SK-N-SH (cell line): ENCODE data around the gene CREB3. TPM values are rescaled to one million over a fixed set of nuclear protein-coding genes. Genes with fewer than 3 reads are reported as not detected.

Source experiments
- CTCF ChIA-PET: fragments of 300-600, 350-600 bp; formaldehyde crosslinking; extraction: SDS; loops from one replicate; lab custom pipeline; 2021; lab: Yijun Ruan, JAX
- POLR2A ChIA-PET: fragments of 350-600 bp; sonication (Branson Sonifier 250); formaldehyde crosslinking; extraction: SDS; loops from one replicate; lab custom pipeline; 2020; ENCODE audit warnings: antibody characterized with exemption, inconsistent platforms; lab: Yijun Ruan, JAX
- DNase-seq: peaks from one replicate; pipeline ENCODE4 v3.0.0; 2012
- H2AFZ ChIP-seq: fragments of 200-600 bp; sonication (generic); 2 replicates; pipeline ENCODE4 v1.8.1; 2016; ENCODE audit warnings: antibody characterized with exemption, mild to moderate bottlenecking, low read depth
- H3F3A ChIP-seq: fragments of 200-600 bp; sonication (generic); replicated peaks from 2 replicates; pipeline ENCODE3; 2016; ENCODE audit warnings: antibody characterized with exemption, mild to moderate bottlenecking; ENCODE audit not compliant: insufficient read depth
- H3K27ac ChIP-seq, 2 experiments: fragments of 200-500 bp in 1 of 2; fragments of 200-600 bp in 1 of 2; sonication (Bioruptor generic) in 1 of 2; sonication (generic), shearing (Covaris generic) in 1 of 2; 2 replicates each; pipeline versions ENCODE4 v1.5.1 to v1.6.1; 2014 to 2016; ENCODE audit warnings: low read depth in 2 of 2, inconsistent platforms in 1 of 2, low read length in 1 of 2, mild to moderate bottlenecking in 1 of 2, mixed read lengths in 1 of 2
- H3K27me3 ChIP-seq: fragments of 200-600 bp; sonication (generic), shearing (Covaris generic); 2 replicates; pipeline ENCODE4 v1.6.1; 2016; ENCODE audit warnings: mixed run types; ENCODE audit not compliant: insufficient read depth
- H3K36me3 ChIP-seq, 2 experiments: fragments of 200-500 bp in 1 of 2; fragments of 200-600 bp in 1 of 2; sonication (Bioruptor generic) in 1 of 2; sonication (generic) in 1 of 2; replicated peaks in 1 of 2; 2 replicates each; pipeline versions ENCODE3 to v1.5.1; 2014 to 2016; ENCODE audit warnings: low read length in 1 of 2, mild to moderate bottlenecking in 1 of 2; ENCODE audit not compliant: insufficient read depth in 2 of 2, control insufficient read depth in 1 of 2
- H3K4me1 ChIP-seq, 2 experiments: fragments of 200-500 bp in 1 of 2; fragments of 200-600 bp in 1 of 2; sonication (Bioruptor generic) in 1 of 2; sonication (generic), shearing (Covaris generic) in 1 of 2; 2 replicates each; pipeline versions ENCODE4 v1.5.1 to v1.6.1; 2014 to 2016; ENCODE audit warnings: low read depth in 1 of 2, low read length in 1 of 2, mixed run types in 1 of 2; ENCODE audit not compliant: insufficient read depth in 2 of 2, control insufficient read depth in 1 of 2
- H3K4me2 ChIP-seq: fragments of 200-600 bp; sonication (generic), shearing (Covaris generic); 2 replicates; pipeline ENCODE4 v1.6.1; 2017; ENCODE audit warnings: mixed run types
- H3K4me3 ChIP-seq, 2 experiments: fragments of 200-500 bp in 1 of 2; fragments of 200-600 bp in 1 of 2; sonication (Bioruptor generic) in 1 of 2; sonication (generic), shearing (Covaris generic) in 1 of 2; 2 replicates each; pipeline versions ENCODE4 v1.5.1 to v1.8.1; 2014 to 2016; ENCODE audit warnings: low read depth in 2 of 2, inconsistent platforms in 1 of 2, low read length in 1 of 2, mild to moderate bottlenecking in 1 of 2, mixed read lengths in 1 of 2, moderate library complexity in 1 of 2
- H3K79me2 ChIP-seq: fragments of 200-600 bp; sonication (generic); 2 replicates; pipeline ENCODE4 v1.8.1; 2017; ENCODE audit warnings: mild to moderate bottlenecking; ENCODE audit not compliant: insufficient read depth
- H3K9ac ChIP-seq: fragments of 200-600 bp; sonication (generic); 2 replicates; pipeline ENCODE4 v1.6.1; 2017; ENCODE audit warnings: mixed run types
- H3K9me2 ChIP-seq: fragments of 200-600 bp; sonication (generic); 2 replicates; pipeline ENCODE4 v1.6.1; 2017; ENCODE audit warnings: mixed run types
- H3K9me3 ChIP-seq: fragments of 200-600 bp; sonication (generic); 2 replicates; pipeline ENCODE4 v1.6.1; 2017; ENCODE audit warnings: mixed run types, mild to moderate bottlenecking, moderate library complexity
- H4K20me1 ChIP-seq: fragments of 200-600 bp; sonication (generic); 2 replicates; pipeline ENCODE4 v1.6.1; 2017; ENCODE audit warnings: mild to moderate bottlenecking, mixed run types; ENCODE audit not compliant: insufficient read depth
- CHD2 ChIP-seq: fragments of 150-350 bp; IDR thresholded peaks from 2 replicates; pipeline ENCODE4 v1.6.1; 2018; ENCODE audit warnings: low read length; ENCODE audit not compliant: partially characterized antibody
- ELF1 ChIP-seq: IDR thresholded peaks from 2 replicates; pipeline ENCODE4 v1.4.0; 2012
- EP300 ChIP-seq, 2 experiments: IDR thresholded peaks; 2 replicates each; pipeline versions ENCODE4 v1.4.0 to v1.6.1; 2012; ENCODE audit warnings: borderline replicate concordance in 1 of 2, low read depth in 1 of 2, low read length in 1 of 2
- EZH2phosphoT487 ChIP-seq: fragments of 200-600 bp; sonication (generic); IDR thresholded peaks from 2 replicates; pipeline ENCODE4 v1.6.1; 2017; ENCODE audit warnings: low read depth, mixed run types, mild to moderate bottlenecking, antibody characterized with exemption, moderate library complexity, borderline replicate concordance
- GABPA ChIP-seq: IDR thresholded peaks from 2 replicates; pipeline ENCODE4 v1.4.0; 2012; ENCODE audit warnings: low read depth, mild to moderate bottlenecking
- GATA2 ChIP-seq: sonication (generic); formaldehyde crosslinking; IDR thresholded peaks from 2 replicates; pipeline ENCODE4 v1.5.0; 2020; ENCODE audit warnings: mild to moderate bottlenecking, missing genetic modification reagents
- JUND ChIP-seq: IDR thresholded peaks from 2 replicates; pipeline ENCODE4 v1.4.0; 2012
- MEF2A ChIP-seq: IDR thresholded peaks from 2 replicates; pipeline ENCODE4 v1.4.0; 2012; ENCODE audit warnings: low read depth, borderline replicate concordance
- MXI1 ChIP-seq: IDR thresholded peaks from 2 replicates; pipeline ENCODE4 v1.6.1; 2012; ENCODE audit warnings: mild to moderate bottlenecking, low read depth, low read length, improper control_type of control experiment
- NFIC ChIP-seq: IDR thresholded peaks from 2 replicates; pipeline ENCODE4 v1.4.0; 2012; ENCODE audit warnings: borderline replicate concordance
- NRF1 ChIP-seq: IDR thresholded peaks from 2 replicates; pipeline ENCODE4 v1.6.1; 2012; ENCODE audit warnings: low read depth, mild to moderate bottlenecking, low read length
- POLR2AphosphoS5 ChIP-seq: IDR thresholded peaks from 2 replicates; pipeline ENCODE4 v1.6.1; 2012; ENCODE audit warnings: low read depth, low read length
- RCOR1 ChIP-seq: fragments of 150-350 bp; IDR thresholded peaks from 2 replicates; pipeline ENCODE4 v1.6.1; 2017; ENCODE audit warnings: antibody characterized with exemption, low read length
- RXRA ChIP-seq: IDR thresholded peaks from 2 replicates; pipeline ENCODE4 v1.4.0; 2012; ENCODE audit warnings: low read depth, mild to moderate bottlenecking, borderline replicate concordance
- TAF1 ChIP-seq: IDR thresholded peaks from 2 replicates; pipeline ENCODE4 v1.6.1; 2012; ENCODE audit warnings: low read depth, mild to moderate bottlenecking, low read length, moderate library complexity, borderline replicate concordance
- TCF12 ChIP-seq: IDR thresholded peaks from 2 replicates; pipeline ENCODE4 v1.4.0; 2012
- TEAD4 ChIP-seq: IDR thresholded peaks from 2 replicates; pipeline ENCODE4 v1.4.0; 2012; ENCODE audit warnings: mild to moderate bottlenecking, borderline replicate concordance; ENCODE audit not compliant: insufficient read depth
- YY1 ChIP-seq: IDR thresholded peaks from 2 replicates; pipeline ENCODE4 v1.4.0; 2012; ENCODE audit warnings: low read depth, mild to moderate bottlenecking
- whole genome bisulfite sequencing: methylation state at CpG from one replicate; pipeline ENCODE4 v1.1.6; 2017; ENCODE audit warnings: low lambda C conversion rate; 5-methylcytosine and 5-hydroxymethylcytosine counted together
- polyA plus RNA-seq, 3 experiments: library from polyadenylated mRNA; depleted of rRNA; stranded (reverse); fragments of >200 nt; gene quantifications; 2 replicates each; pipeline ENCODE4 v1.2.3, GENCODE V29; 2012
- TF ChIP-seq, protein P1 (sequence below): fragments of 200-600 bp; sonication (generic); IDR thresholded peaks from 2 replicates; pipeline ENCODE4 v1.6.1; 2017; ENCODE audit warnings: antibody characterized with exemption, mild to moderate bottlenecking, moderate library complexity
- TF ChIP-seq, protein P2 (sequence below): IDR thresholded peaks from 2 replicates; pipeline ENCODE4 v1.4.0; 2012; ENCODE audit warnings: low read depth
- TF ChIP-seq, protein P3 (sequence below): fragments of 150-350 bp; IDR thresholded peaks from 2 replicates; pipeline ENCODE4 v1.6.1; 2016; ENCODE audit warnings: mild to moderate bottlenecking, low read depth, low read length
- TF ChIP-seq, protein P4 (sequence below): fragments of 150-350 bp; IDR thresholded peaks from 2 replicates; pipeline ENCODE4 v1.6.1; 2017; ENCODE audit warnings: antibody characterized with exemption, low read length, low read depth, borderline replicate concordance
- TF ChIP-seq, protein P5 (sequence below): IDR thresholded peaks from 2 replicates; pipeline ENCODE4 v1.6.1; 2012; ENCODE audit warnings: mild to moderate bottlenecking, low read depth, low read length, moderate library complexity

The CREB3 gene
- polyA plus RNA-seq, 1 of the 3 experiments (the other 2 are of a cell fraction), result 38.6 TPM

DNA sequence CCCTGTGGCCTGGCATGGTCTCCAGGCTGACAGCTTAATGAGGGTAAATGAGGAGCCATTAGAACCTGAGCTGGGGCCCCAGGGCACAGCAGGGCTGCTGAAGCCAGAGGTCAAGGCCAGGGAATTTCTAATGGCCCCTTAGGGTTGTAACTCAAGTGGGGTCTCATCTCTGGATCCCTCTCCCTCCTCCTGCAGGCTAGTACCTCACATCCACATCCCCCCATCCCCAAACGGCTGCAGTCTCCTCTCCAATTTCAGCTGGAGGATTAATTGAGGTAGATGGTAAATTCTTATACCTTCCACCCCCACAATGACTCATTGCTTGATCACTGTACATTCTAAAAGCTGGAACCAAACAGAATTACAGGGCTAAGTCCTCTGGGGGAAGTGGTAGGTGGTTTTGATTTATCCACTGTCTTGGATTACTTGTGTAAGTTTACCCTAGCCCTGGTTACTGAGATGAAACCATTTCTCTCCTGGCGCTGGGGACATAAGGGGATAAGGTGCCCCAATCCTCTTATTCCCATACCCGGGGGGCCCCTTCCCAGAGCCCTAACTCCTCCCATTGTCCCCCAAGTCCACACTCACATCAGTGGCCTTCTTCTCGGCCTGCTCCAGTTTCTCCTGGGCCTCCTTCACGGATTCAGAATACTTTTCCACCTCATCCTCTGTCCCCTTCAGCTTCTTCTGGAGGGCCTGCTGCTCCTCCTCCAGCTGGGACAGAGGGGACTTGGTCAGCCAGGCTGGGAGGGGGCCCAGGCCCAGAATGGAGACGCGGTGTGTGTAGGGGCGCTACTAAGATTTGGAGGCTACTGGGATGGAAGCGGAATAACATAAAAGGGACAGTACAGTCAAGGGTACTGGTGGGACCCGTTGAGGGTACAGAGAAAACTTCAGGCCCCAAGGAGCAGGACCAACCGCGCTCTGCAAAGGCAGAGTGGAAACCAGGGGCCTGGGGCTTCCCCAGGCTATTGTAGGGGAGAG lies 43.6 kb upstream of the CREB3 start:
- H3K4me1 ChIP-seq, result peaks cover 19 to 34% of the 10 kb centered on the region in 2 experiments; a peak in 3 of 4 replicates
- no peaks in the 10 kb centered on the region for H3K9me2 ChIP-seq
- H3K27me3 ChIP-seq, result no peaks in the 10 kb centered on the region
- peaks cover 47% of the 10 kb centered on the region for H3F3A ChIP-seq
- H4K20me1 ChIP-seq, result peaks cover 50% of the 10 kb centered on the region
- H3K9me3 ChIP-seq, result no peaks in the 10 kb centered on the region
- H3K4me3 ChIP-seq, result peak overlapping the region; percentile 62 to 73
- ChIA-PET CTCF (interaction anchor here (0.7 to 2.3 kb wide), 10 partner anchors 8 to 102 kb away, joined by 3 to 26 read pairs (median 3); partner anchors contain the start of genes CCDC107 and RMRP), POLR2A (no interaction called here)
- H3K79me2 ChIP-seq, result peaks cover 47% of the 10 kb centered on the region
- DNase-seq, result no peak
- peak overlapping the region; percentile 93 to 96 for H3K27ac ChIP-seq
- H3K36me3 ChIP-seq, result peaks cover 14 to 20% of the 10 kb centered on the region in 2 experiments
- peak overlapping the region; percentile 95 for H3K9ac ChIP-seq
- peak overlapping the region; percentile 91 for H3K4me2 ChIP-seq
- 43% methylated on average over 12 of the region's 12 CpGs for WGBS
- no peak overlapping the region for H2AFZ ChIP-seq
- peak; percentile 55; the same call in 1 of the 2 replicates for TF ChIP-seq TAF1
- peak; percentile 52; the same call in 1 of the 2 replicates for TF ChIP-seq YY1
- TF ChIP-seq EZH2phosphoT487, result no peak
- no peak for TF ChIP-seq MEF2A
- no peak for TF ChIP-seq ELF1
- TF ChIP-seq GABPA, result no peak
- TF ChIP-seq, protein P1, sequence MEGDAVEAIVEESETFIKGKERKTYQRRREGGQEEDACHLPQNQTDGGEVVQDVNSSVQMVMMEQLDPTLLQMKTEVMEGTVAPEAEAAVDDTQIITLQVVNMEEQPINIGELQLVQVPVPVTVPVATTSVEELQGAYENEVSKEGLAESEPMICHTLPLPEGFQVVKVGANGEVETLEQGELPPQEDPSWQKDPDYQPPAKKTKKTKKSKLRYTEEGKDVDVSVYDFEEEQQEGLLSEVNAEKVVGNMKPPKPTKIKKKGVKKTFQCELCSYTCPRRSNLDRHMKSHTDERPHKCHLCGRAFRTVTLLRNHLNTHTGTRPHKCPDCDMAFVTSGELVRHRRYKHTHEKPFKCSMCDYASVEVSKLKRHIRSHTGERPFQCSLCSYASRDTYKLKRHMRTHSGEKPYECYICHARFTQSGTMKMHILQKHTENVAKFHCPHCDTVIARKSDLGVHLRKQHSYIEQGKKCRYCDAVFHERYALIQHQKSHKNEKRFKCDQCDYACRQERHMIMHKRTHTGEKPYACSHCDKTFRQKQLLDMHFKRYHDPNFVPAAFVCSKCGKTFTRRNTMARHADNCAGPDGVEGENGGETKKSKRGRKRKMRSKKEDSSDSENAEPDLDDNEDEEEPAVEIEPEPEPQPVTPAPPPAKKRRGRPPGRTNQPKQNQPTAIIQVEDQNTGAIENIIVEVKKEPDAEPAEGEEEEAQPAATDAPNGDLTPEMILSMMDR, result no peak
- TF ChIP-seq NFIC, result 0 out of 2 replicates have a peak, but pooled peaks have one; percentile 42
- TF ChIP-seq GATA2 (CRISPR knock-in tag), result no peak
- TF ChIP-seq, protein P2, sequence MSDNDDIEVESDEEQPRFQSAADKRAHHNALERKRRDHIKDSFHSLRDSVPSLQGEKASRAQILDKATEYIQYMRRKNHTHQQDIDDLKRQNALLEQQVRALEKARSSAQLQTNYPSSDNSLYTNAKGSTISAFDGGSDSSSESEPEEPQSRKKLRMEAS, result no peak
- TF ChIP-seq, protein P3, sequence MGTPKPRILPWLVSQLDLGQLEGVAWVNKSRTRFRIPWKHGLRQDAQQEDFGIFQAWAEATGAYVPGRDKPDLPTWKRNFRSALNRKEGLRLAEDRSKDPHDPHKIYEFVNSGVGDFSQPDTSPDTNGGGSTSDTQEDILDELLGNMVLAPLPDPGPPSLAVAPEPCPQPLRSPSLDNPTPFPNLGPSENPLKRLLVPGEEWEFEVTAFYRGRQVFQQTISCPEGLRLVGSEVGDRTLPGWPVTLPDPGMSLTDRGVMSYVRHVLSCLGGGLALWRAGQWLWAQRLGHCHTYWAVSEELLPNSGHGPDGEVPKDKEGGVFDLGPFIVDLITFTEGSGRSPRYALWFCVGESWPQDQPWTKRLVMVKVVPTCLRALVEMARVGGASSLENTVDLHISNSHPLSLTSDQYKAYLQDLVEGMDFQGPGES, result no peak
- TF ChIP-seq, protein P4, sequence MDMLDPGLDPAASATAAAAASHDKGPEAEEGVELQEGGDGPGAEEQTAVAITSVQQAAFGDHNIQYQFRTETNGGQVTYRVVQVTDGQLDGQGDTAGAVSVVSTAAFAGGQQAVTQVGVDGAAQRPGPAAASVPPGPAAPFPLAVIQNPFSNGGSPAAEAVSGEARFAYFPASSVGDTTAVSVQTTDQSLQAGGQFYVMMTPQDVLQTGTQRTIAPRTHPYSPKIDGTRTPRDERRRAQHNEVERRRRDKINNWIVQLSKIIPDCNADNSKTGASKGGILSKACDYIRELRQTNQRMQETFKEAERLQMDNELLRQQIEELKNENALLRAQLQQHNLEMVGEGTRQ, result no peak
- no peak for TF ChIP-seq CHD2
- TF ChIP-seq TCF12, result peak; percentile 62; the same call in 1 of the 2 replicates
- peak; percentile 92 for TF ChIP-seq JUND
- no peak for TF ChIP-seq MXI1
- peak in 1 of 2 experiments; percentile 30; a peak in 1 of 4 replicates for TF ChIP-seq EP300 (IDR thresholded peaks at IDR 0.05; ENCODE audit: borderline replicate concordance in 1 of 2, low read depth in 1 of 2, low read length in 1 of 2)
- peak; percentile 35; the same call in 1 of the 2 replicates for TF ChIP-seq RXRA
- no peak for TF ChIP-seq NRF1
- peak; percentile 70; the same call in 1 of the 2 replicates for TF ChIP-seq POLR2AphosphoS5
- no peak for TF ChIP-seq RCOR1
- TF ChIP-seq, protein P5, sequence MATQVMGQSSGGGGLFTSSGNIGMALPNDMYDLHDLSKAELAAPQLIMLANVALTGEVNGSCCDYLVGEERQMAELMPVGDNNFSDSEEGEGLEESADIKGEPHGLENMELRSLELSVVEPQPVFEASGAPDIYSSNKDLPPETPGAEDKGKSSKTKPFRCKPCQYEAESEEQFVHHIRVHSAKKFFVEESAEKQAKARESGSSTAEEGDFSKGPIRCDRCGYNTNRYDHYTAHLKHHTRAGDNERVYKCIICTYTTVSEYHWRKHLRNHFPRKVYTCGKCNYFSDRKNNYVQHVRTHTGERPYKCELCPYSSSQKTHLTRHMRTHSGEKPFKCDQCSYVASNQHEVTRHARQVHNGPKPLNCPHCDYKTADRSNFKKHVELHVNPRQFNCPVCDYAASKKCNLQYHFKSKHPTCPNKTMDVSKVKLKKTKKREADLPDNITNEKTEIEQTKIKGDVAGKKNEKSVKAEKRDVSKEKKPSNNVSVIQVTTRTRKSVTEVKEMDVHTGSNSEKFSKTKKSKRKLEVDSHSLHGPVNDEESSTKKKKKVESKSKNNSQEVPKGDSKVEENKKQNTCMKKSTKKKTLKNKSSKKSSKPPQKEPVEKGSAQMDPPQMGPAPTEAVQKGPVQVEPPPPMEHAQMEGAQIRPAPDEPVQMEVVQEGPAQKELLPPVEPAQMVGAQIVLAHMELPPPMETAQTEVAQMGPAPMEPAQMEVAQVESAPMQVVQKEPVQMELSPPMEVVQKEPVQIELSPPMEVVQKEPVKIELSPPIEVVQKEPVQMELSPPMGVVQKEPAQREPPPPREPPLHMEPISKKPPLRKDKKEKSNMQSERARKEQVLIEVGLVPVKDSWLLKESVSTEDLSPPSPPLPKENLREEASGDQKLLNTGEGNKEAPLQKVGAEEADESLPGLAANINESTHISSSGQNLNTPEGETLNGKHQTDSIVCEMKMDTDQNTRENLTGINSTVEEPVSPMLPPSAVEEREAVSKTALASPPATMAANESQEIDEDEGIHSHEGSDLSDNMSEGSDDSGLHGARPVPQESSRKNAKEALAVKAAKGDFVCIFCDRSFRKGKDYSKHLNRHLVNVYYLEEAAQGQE, result no peak
- TF ChIP-seq TEAD4, result peak; percentile 39; the same call in 1 of the 2 replicates
